ENCODE data around the gene CRADD. TPM values are rescaled to one million over a fixed set of nuclear protein-coding genes. Genes with fewer than 3 reads are reported as not detected.
"Not testable (repeated sequence)": the region's sequence is repeated elsewhere in the genome, so short reads cannot be mapped to it uniquely, and the experiment has no call there.

CRADD gene
- total and polyA plus RNA-seq, 2 of the 4 experiments (the other 2 are of a cell fraction) = 11.1 to 14.0 TPM

DNA sequence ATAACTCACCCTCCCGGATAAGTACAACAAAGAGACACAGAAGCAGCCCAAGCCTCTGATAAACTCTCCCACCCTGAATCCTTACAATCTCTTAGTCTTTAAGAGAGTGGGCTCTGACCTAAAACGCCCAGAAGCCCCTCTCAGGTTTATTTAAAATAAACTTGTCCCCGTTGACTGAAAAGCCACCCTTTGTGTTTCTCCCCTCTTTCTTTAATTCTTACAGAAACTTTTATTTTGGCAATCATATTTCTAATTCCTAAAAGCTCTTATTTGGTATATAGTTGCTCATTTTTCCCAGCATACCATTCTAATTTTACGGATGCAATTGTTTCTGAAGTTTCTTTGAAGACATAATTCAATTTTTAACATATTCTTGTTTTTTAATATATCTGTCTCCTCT is 249.1 kb downstream of the CRADD start:
- peaks cover 10% of the 10 kb centered on the region for H3K9me3 ChIP-seq (ENCODE audit: control insufficient read depth, insufficient read depth, low read length)
- WGBS, 2 experiments (ENCODE audit: extremely low coverage in 2 of 2, insufficient read length in 1 of 2) = no CpG with 5 or more reads among the region's 4 CpGs
- DNase-seq (no peak), ATAC-seq (ENCODE audit: low read depth) (no peak)
- intact Hi-C loops (cut with micrococcal nuclease) (no loop called here), dilution Hi-C loops (cut with HindIII; ENCODE audit: low sequenced_read_pairs, unreplicated experiment) (no loop called here), in situ Hi-C loops (cut with MboI; ENCODE audit: low sequenced_read_pairs) (no loop called here)
- H3K27me3 ChIP-seq (ENCODE audit: control insufficient read depth, insufficient read depth, low read length) = no peaks in the 10 kb centered on the region
- H3K36me3 ChIP-seq (ENCODE audit: control insufficient read depth, insufficient read depth, low read length) = no peaks in the 10 kb centered on the region
- H3K9me1 ChIP-seq (ENCODE audit: insufficient read depth, low read length) = 0 out of 2 replicates have a peak, but pooled peaks cover 3% of the 10 kb centered on the region
- H3K9ac ChIP-seq (ENCODE audit: low read depth, low read length) = no peak overlapping the region
- H4K91ac ChIP-seq (ENCODE audit: insufficient read depth, low read depth, low read length) = no peak overlapping the region
- CTCF ChIA-PET = no interaction called here
- H2BK20ac ChIP-seq (ENCODE audit: low read depth, low read length) = no peak overlapping the region
- H3K4me1 ChIP-seq (ENCODE audit: control insufficient read depth, insufficient read depth, low read length) = peaks cover 2% of the 10 kb centered on the region; the same call in 1 of the 2 replicates
- no peak overlapping the region for H3K14ac ChIP-seq (replicated peaks; ENCODE audit: low read depth, low read length)
- no peak overlapping the region for H3K4me3 ChIP-seq (ENCODE audit: insufficient read depth, low read depth, low read length)
- no peak overlapping the region for H2BK15ac ChIP-seq (ENCODE audit: low read depth, low read length)
- H4K5ac ChIP-seq (ENCODE audit: low read depth, low read length) = no peak overlapping the region
- no peak overlapping the region for H3K56ac ChIP-seq (ENCODE audit: extremely low read depth, insufficient read depth, low read length)
- POLR2A ChIA-PET (ENCODE audit: unreplicated experiment) = no interaction called here
- no peak overlapping the region for H2AK5ac ChIP-seq (ENCODE audit: low read depth, low read length)
- H4K20me1 ChIP-seq (ENCODE audit: insufficient read depth, low read length) = no peaks in the 10 kb centered on the region
- H3K4me2 ChIP-seq (ENCODE audit: low read depth, low read length) = no peak overlapping the region
- no peak overlapping the region for H3K27ac ChIP-seq (ENCODE audit: insufficient read depth, low read length)
- no peak overlapping the region for H4K8ac ChIP-seq (ENCODE audit: low read depth in 2 of 2, low read length in 2 of 2)
- no peak overlapping the region for H2BK5ac ChIP-seq (ENCODE audit: low read depth, low read length, poor library complexity, severe bottlenecking)
- TF ChIP-seq RFX5 (IDR thresholded peaks at IDR 0.05; ENCODE audit: low read depth, low read length) = no peak
- TF ChIP-seq POLR2A (IDR thresholded peaks at IDR 0.05; ENCODE audit: low read depth, low read length) = no peak
- TF ChIP-seq FOS (IDR thresholded peaks at IDR 0.05; ENCODE audit: low read depth, low read length) = no peak
- TF ChIP-seq MXI1 (IDR thresholded peaks at IDR 0.05; ENCODE audit: borderline replicate concordance, low read depth, low read length) = no peak
- no peak for TF ChIP-seq CTCF (conservative IDR thresholded peaks at IDR 0.05; ENCODE audit: low read depth, low read length)
- TF ChIP-seq SMC3 (IDR thresholded peaks at IDR 0.05; ENCODE audit: low read depth, low read length) = no peak
- no peak for TF ChIP-seq MAZ (IDR thresholded peaks at IDR 0.05; ENCODE audit: borderline replicate concordance, low read depth, low read length)
- H3K23ac ChIP-seq (ENCODE audit: low read depth, low read length) = no peak overlapping the region
- no peak overlapping the region for H2AFZ ChIP-seq (replicated peaks; ENCODE audit: low read length, poor library complexity)
- no TSS peak for BruUV-seq (replicated peaks)
- no peak overlapping the region for H3K18ac ChIP-seq (ENCODE audit: low read depth, low read length)
- no peak overlapping the region for H3K4ac ChIP-seq (ENCODE audit: low read depth, low read length)
- H2BK120ac ChIP-seq (ENCODE audit: low read depth, low read length) = no peak overlapping the region
- no peak overlapping the region for H2AK9ac ChIP-seq (replicated peaks; ENCODE audit: low read depth, low read length, poor library complexity)
- H3K79me1 ChIP-seq (ENCODE audit: low read depth in 1 of 2, low read length in 2 of 2) = no peaks in the 10 kb centered on the region

DNA sequence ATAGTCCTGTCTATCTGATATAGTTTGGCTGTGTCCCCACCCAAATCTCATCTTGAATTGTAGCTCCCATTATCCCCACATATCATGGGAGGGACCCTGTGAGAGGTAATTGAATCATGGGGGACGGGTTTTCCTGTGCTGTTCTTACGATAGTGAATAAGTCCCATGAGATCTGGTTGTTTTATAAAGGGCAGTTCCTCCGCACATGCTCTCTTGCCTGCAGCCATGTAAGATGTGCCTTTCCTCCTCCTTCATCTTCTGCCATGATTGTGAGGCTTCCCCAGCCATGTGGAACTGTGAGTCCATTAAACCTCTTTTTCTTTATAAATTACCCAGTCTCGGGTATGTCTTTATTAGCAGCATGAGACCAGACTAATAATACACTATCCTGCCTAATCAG is 251.9 kb downstream of the CRADD start:
- H2BK15ac ChIP-seq (ENCODE audit: low read depth, low read length); H2BK5ac ChIP-seq (ENCODE audit: low read depth, low read length, poor library complexity, severe bottlenecking); H4K5ac ChIP-seq (ENCODE audit: low read depth, low read length); H3K4me1 ChIP-seq (ENCODE audit: control insufficient read depth, insufficient read depth, low read length); H3K23ac ChIP-seq (ENCODE audit: low read depth, low read length); H2AK9ac ChIP-seq (replicated peaks; ENCODE audit: low read depth, low read length, poor library complexity); DNase-seq; H3K27me3 ChIP-seq (ENCODE audit: control insufficient read depth, insufficient read depth, low read length); H2AK5ac ChIP-seq (ENCODE audit: low read depth, low read length); POLR2A ChIA-PET (ENCODE audit: unreplicated experiment); H4K91ac ChIP-seq (ENCODE audit: insufficient read depth, low read depth, low read length); H3K4me2 ChIP-seq (ENCODE audit: low read depth, low read length); H3K4me3 ChIP-seq (ENCODE audit: insufficient read depth, low read depth, low read length); H3K9ac ChIP-seq (ENCODE audit: low read depth, low read length); intact Hi-C loops (cut with micrococcal nuclease); CTCF ChIA-PET; dilution Hi-C loops (cut with HindIII; ENCODE audit: low sequenced_read_pairs, unreplicated experiment); H3K36me3 ChIP-seq (ENCODE audit: control insufficient read depth, insufficient read depth, low read length); H4K8ac ChIP-seq (ENCODE audit: low read depth in 2 of 2, low read length in 2 of 2); H2BK20ac ChIP-seq (ENCODE audit: low read depth, low read length); H3K27ac ChIP-seq (ENCODE audit: insufficient read depth, low read length); H4K20me1 ChIP-seq (ENCODE audit: insufficient read depth, low read length); in situ Hi-C loops (cut with MboI; ENCODE audit: low sequenced_read_pairs); BruUV-seq (replicated peaks); H3K18ac ChIP-seq (ENCODE audit: low read depth, low read length); ATAC-seq (ENCODE audit: low read depth); H3K14ac ChIP-seq (replicated peaks; ENCODE audit: low read depth, low read length); H2AFZ ChIP-seq (replicated peaks; ENCODE audit: low read length, poor library complexity); H3K9me1 ChIP-seq (ENCODE audit: insufficient read depth, low read length); H3K79me1 ChIP-seq (ENCODE audit: low read depth in 1 of 2, low read length in 2 of 2); H2BK120ac ChIP-seq (ENCODE audit: low read depth, low read length); H3K56ac ChIP-seq (ENCODE audit: extremely low read depth, insufficient read depth, low read length); H3K4ac ChIP-seq (ENCODE audit: low read depth, low read length): not testable (repeated sequence)
- peaks cover 10% of the 10 kb centered on the region for H3K9me3 ChIP-seq (ENCODE audit: control insufficient read depth, insufficient read depth, low read length)
- no CpG with 5 or more reads among the region's 4 CpGs for WGBS, 2 experiments (ENCODE audit: extremely low coverage in 2 of 2, insufficient read length in 1 of 2)

All from IMR-90 (cell line).